GM12878 (cell line): Measurements from ENCODE around the gene TMEM167B. TPM values are rescaled to one million over a fixed set of nuclear protein-coding genes. Genes with fewer than 3 reads are reported as not detected.
A peak's percentile ranks its signal among the peaks of the same experiment; 100 is the strongest.

Experiments
- ATAC-seq: fragments of 200-7000 bp; cut with Tn5 transposase; 3 replicates; pipeline ENCODE4 v1.9.1; 2020; ENCODE audit warnings: mild to moderate bottlenecking, moderate library complexity
- BruUV-seq: library from RNA; stranded (reverse); fragments of 400-500 nt; replicated peaks from 2 replicates; lab custom pipeline; 2021; lab: Mats Ljungman, UMichigan
- CTCF ChIA-PET: fragments of 300-600 bp; sonication (Branson Sonifier 250); formaldehyde crosslinking; extraction: SDS; loops from one replicate; lab custom pipeline; 2021; ENCODE audit warnings: inconsistent platforms; lab: Yijun Ruan, JAX
- POLR2A ChIA-PET: fragments of 350-600 bp; formaldehyde crosslinking; extraction: SDS; loops from one replicate; lab custom pipeline; 2021; ENCODE audit warnings: inconsistent platforms; lab: Charles Lee
- RAD21 ChIA-PET: fragments of 300-600 bp; sonication (Branson Sonifier 250); formaldehyde crosslinking; loops from one replicate; lab custom pipeline; 2023; ENCODE audit warnings: antibody characterized with exemption; ENCODE audit not compliant: unreplicated experiment; lab: Charles Lee
- SMC1A ChIA-PET: fragments of 300-600 bp; sonication (Branson Sonifier 250); formaldehyde crosslinking; loops from one replicate; lab custom pipeline; 2023; ENCODE audit not compliant: unreplicated experiment, uncharacterized antibody; lab: Charles Lee
- DNase-seq: peaks from one replicate; pipeline ENCODE4 v3.0.0-alpha.2; 2011; ENCODE audit warnings: low read depth, low spot score
- FAIRE-seq: peaks from 3 replicates; lab custom pipeline; 2011; peaks lifted over from hg19 to GRCh38; lab: Jason Lieb, UNC
- H2AFZ ChIP-seq: 2 replicates; pipeline ENCODE4 v1.6.0; 2011; ENCODE audit warnings: low read depth, low read length, control low read depth; ENCODE audit not compliant: control insufficient read depth
- H3K27ac ChIP-seq: 2 replicates; pipeline ENCODE4 v1.5.1; 2011; ENCODE audit warnings: control low read depth; ENCODE audit not compliant: control insufficient read depth, insufficient read depth
- H3K27me3 ChIP-seq, 2 experiments: replicated peaks in 1 of 2; 2 replicates each; pipeline versions ENCODE4 v1.6.0 to v1.6.1; 2011; ENCODE audit warnings: low read length in 1 of 2; ENCODE audit not compliant: control insufficient read depth in 2 of 2, insufficient read depth in 2 of 2
- H3K36me3 ChIP-seq, 2 experiments: 2 replicates each; pipeline ENCODE4 v1.5.1; 2011; ENCODE audit warnings: low read length in 1 of 2; ENCODE audit not compliant: control insufficient read depth in 2 of 2, insufficient read depth in 2 of 2
- H3K4me1 ChIP-seq: 2 replicates; pipeline ENCODE4 v1.6.1; 2011; ENCODE audit warnings: mild to moderate bottlenecking, low read length, moderate library complexity, mixed read lengths; ENCODE audit not compliant: control insufficient read depth, insufficient read depth
- H3K4me2 ChIP-seq: 2 replicates; pipeline ENCODE4 v1.6.0; 2011; ENCODE audit warnings: control low read depth; ENCODE audit not compliant: control insufficient read depth, insufficient read depth
- H3K4me3 ChIP-seq: fragments of 200-600 bp; sonication (generic); 2 replicates; pipeline ENCODE4 v1.5.1; 2016
- H3K79me2 ChIP-seq: 2 replicates; pipeline ENCODE4 v1.6.0; 2011; ENCODE audit warnings: low read length; ENCODE audit not compliant: control insufficient read depth, insufficient read depth
- H3K9ac ChIP-seq: 2 replicates; pipeline ENCODE4 v1.8.0; 2011; ENCODE audit warnings: low read length, control low read depth, mixed read lengths; ENCODE audit not compliant: control insufficient read depth, insufficient read depth
- H3K9me3 ChIP-seq: replicated peaks from 3 replicates; pipeline ENCODE4 v1.5.1; 2011; ENCODE audit warnings: mild to moderate bottlenecking, low read length; ENCODE audit not compliant: control insufficient read depth, insufficient read depth
- H4K20me1 ChIP-seq: 2 replicates; pipeline ENCODE4 v1.6.0; 2011; ENCODE audit not compliant: control insufficient read depth, insufficient read depth
- NR2C2 ChIP-seq: IDR thresholded peaks from 2 replicates; pipeline ENCODE4 v1.6.1; 2011; ENCODE audit warnings: borderline replicate concordance, low read depth; ENCODE audit not compliant: control insufficient read depth, insufficient read length
- WRNIP1 ChIP-seq: IDR thresholded peaks from 2 replicates; pipeline ENCODE4 v1.6.1; 2011; ENCODE audit warnings: low read depth, low read length, improper control_type of control experiment, borderline replicate concordance
- WGBS: methylation state at CpG from one replicate; pipeline ENCODE4 v1.1.6; 2016; ENCODE audit warnings: low lambda C conversion rate; ENCODE audit not compliant: insufficient replicate concordance, insufficient coverage; ENCODE audit errors: missing lambda C conversion rate; 5-methylcytosine and 5-hydroxymethylcytosine counted together
- in situ Hi-C: fragments of 300-500 bp; cut with MboI; formaldehyde crosslinking; loops from 9 replicates; pipeline ENCODE4 v1.14.3; 2018; ENCODE audit warnings: mixed read lengths
- intact Hi-C: fragments of 100-400 bp; cut with micrococcal nuclease; formaldehyde crosslinking; loops from one replicate; pipeline ENCODE4 v1.14.2; 2022; ENCODE audit not compliant: unreplicated experiment
- polyA plus RNA-seq, 11 experiments: library from polyadenylated mRNA; depleted of rRNA in 4 of 11; unstranded in 6 of 11; stranded (reverse) in 5 of 11; fragments of >200 nt; fragmentation: Nextera tagmentation in 4 of 11; fragmentation: Illumina TruSeq in 1 of 11; extraction: Ambion mirVana in 4 of 11; extraction: Trizol in 1 of 11; gene quantifications; 1 replicate in 1 of 11; 2 replicates in 10 of 11; pipeline versions ENCODE4 v1.2.1 to v1.2.3, GENCODE V29; 2011 to 2016; ENCODE audit warnings: inconsistent platforms in 2 of 11, missing spikeins in 2 of 11, low read depth in 1 of 11
- total RNA-seq, 4 experiments: library from RNA; depleted of rRNA in 3 of 4; stranded (reverse); fragments of >200 nt in 3 of 4; fragmentation: Illumina TruSeq in 1 of 4; extraction: Trizol in 1 of 4; gene quantifications; 2 replicates each; pipeline versions ENCODE4 v1.2.1 to v1.2.3, GENCODE V29; 2013 to 2021
- TF ChIP-seq, protein P1 (sequence below): fragments of 150-350 bp; IDR thresholded peaks from 2 replicates; pipeline ENCODE4 v1.6.1; 2014; ENCODE audit warnings: mild to moderate bottlenecking, low read depth, low read length
- TF ChIP-seq, protein P2 (sequence below): fragments of 450-650 bp; formaldehyde crosslinking; IDR thresholded peaks from 2 replicates; pipeline ENCODE4 v1.5.0; 2022; ENCODE audit warnings: mild to moderate bottlenecking, missing genetic modification characterization
- TF ChIP-seq, protein P3 (sequence below): fragments of 450-650 bp; IDR thresholded peaks from 2 replicates; pipeline ENCODE4 v1.6.1; 2018; ENCODE audit warnings: mild to moderate bottlenecking, low read depth, moderate library complexity; ENCODE audit not compliant: partially characterized antibody
- TF ChIP-seq, protein P4 (sequence below): IDR thresholded peaks from 2 replicates; pipeline ENCODE4 v1.6.1; 2011; ENCODE audit warnings: low read depth, mild to moderate bottlenecking, low read length, moderate library complexity, borderline replicate concordance; ENCODE audit errors: extremely low read depth
- TF ChIP-seq, protein P5 (sequence below): IDR thresholded peaks from 2 replicates; pipeline ENCODE4 v1.6.1; 2012; ENCODE audit warnings: mild to moderate bottlenecking, low read depth, low read length

The TMEM167B gene
- total and polyA plus RNA-seq, 10 of the 15 experiments (the other 5 are each of a cell fraction or from before 2014, with no cell fraction given), result 15.6 to 26.1 (median 21.1) TPM

DNA sequence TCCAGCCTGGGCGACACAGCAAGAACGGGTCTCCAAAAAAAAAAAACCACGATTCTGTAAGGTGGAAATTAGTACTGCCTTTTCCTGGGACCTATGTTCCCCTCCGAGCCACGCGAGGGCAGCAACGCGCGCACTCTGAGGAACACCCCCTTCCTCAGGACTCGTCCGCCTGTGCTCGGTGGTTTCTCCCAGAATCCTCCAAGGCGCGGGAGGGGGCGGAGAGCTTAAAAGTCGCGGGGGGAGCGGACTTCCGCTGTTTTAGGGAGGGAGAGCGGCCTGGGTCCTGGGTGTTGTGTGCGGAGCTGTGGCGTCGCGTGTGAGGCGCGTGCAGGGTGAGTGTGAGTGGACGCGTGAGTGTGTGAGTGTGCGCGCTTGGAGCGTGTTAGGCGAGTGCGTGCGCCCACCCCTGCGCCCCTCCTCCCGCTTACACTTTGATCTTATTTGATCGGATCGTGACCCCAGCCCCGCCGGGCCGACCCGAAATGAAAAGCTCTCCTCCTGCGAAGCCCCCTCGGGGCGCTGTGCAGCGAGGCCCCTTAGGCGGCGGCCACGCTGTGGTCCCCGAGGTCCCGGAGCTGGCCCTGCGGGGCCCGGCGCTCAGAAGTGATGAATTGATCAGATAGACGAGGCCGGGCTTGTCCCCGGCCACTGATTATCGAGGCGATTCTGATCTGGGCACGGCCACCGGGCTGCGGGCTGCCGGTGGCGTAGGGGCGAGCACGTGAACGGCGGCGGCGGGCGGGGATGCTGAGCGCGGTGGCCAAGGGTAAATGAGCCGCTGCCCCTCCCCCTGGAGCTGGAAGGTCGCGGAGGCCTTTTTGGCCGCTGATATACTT is 9.6 kb downstream of the TMEM167B start:
- ATAC-seq (peak; percentile 94), DNase-seq (peak; percentile 84), FAIRE-seq (peak; percentile 97)
- intact Hi-C loops (loop anchor here (1.0 kb wide), 4 partner anchors 12 to 93 kb away; partner anchors contain the start of gene TAF13), in situ Hi-C loops (no loop called here)
- Histone ChIP-seq H3K4me2 (peak overlapping the region; percentile 60), H4K20me1 (no peaks in the 10 kb centered on the region), H3K9me3 (no peaks in the 10 kb centered on the region), H3K27me3 (no peaks in the 10 kb centered on the region), H2AFZ (peak overlapping the region; percentile 77), H3K27ac (peak overlapping the region; percentile 92), H3K36me3 (no peaks in the 10 kb centered on the region; a peak in 1 of 4 replicates), H3K9ac (peak overlapping the region; percentile 97), H3K79me2 (peaks cover 17% of the 10 kb centered on the region), H3K4me3 (peak overlapping the region; percentile 96), H3K4me1 (0 out of 2 replicates have a peak, but pooled peaks cover 3% of the 10 kb centered on the region)
- SMC1A ChIA-PET, result interaction anchor here (0.6 to 2.8 kb wide), 12 partner anchors 10 to 399 kb away, joined by 3 to 25 read pairs (median 4); partner anchors contain the start of genes CLCC1, TAF13, TMEM167B and WDR47
- BruUV-seq, result TSS peak; percentile 90
- POLR2A ChIA-PET, result interaction anchor here (0.7 to 3.2 kb wide), 15 partner anchors 9 to 544 kb away, joined by 3 to 25 read pairs (median 4); partner anchors contain the start of genes ATXN7L2, CLCC1, PRPF38B and SARS1
- WGBS, result under 1% methylated on average over 68 of the region's 77 CpGs
- RAD21 ChIA-PET, result interaction anchor here (0.9 to 1.8 kb wide), 7 partner anchors 9 to 91 kb away, joined by 3 to 19 read pairs (median 4); partner anchors contain the start of genes TAF13, TMEM167B and WDR47
- CTCF ChIA-PET, result interaction anchor here (0.6 to 4.4 kb wide), 25 partner anchors 11 to 884 kb away, joined by 3 to 57 read pairs (median 4); partner anchors contain the start of genes AHCYL1, CLCC1, ELAPOR1 and SARS1
- TF ChIP-seq, protein P1, sequence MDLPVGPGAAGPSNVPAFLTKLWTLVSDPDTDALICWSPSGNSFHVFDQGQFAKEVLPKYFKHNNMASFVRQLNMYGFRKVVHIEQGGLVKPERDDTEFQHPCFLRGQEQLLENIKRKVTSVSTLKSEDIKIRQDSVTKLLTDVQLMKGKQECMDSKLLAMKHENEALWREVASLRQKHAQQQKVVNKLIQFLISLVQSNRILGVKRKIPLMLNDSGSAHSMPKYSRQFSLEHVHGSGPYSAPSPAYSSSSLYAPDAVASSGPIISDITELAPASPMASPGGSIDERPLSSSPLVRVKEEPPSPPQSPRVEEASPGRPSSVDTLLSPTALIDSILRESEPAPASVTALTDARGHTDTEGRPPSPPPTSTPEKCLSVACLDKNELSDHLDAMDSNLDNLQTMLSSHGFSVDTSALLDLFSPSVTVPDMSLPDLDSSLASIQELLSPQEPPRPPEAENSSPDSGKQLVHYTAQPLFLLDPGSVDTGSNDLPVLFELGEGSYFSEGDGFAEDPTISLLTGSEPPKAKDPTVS, result 0 out of 2 replicates have a peak, but pooled peaks have one; percentile 16
- TF ChIP-seq, protein P2, sequence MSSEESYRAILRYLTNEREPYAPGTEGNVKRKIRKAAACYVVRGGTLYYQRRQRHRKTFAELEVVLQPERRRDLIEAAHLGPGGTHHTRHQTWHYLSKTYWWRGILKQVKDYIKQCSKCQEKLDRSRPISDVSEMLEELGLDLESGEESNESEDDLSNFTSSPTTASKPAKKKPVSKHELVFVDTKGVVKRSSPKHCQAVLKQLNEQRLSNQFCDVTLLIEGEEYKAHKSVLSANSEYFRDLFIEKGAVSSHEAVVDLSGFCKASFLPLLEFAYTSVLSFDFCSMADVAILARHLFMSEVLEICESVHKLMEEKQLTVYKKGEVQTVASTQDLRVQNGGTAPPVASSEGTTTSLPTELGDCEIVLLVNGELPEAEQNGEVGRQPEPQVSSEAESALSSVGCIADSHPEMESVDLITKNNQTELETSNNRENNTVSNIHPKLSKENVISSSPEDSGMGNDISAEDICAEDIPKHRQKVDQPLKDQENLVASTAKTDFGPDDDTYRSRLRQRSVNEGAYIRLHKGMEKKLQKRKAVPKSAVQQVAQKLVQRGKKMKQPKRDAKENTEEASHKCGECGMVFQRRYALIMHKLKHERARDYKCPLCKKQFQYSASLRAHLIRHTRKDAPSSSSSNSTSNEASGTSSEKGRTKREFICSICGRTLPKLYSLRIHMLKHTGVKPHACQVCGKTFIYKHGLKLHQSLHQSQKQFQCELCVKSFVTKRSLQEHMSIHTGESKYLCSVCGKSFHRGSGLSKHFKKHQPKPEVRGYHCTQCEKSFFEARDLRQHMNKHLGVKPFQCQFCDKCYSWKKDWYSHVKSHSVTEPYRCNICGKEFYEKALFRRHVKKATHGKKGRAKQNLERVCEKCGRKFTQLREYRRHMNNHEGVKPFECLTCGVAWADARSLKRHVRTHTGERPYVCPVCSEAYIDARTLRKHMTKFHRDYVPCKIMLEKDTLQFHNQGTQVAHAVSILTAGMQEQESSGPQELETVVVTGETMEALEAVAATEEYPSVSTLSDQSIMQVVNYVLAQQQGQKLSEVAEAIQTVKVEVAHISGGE (CRISPR knock-in tag), result no peak
- TF ChIP-seq, protein P3, sequence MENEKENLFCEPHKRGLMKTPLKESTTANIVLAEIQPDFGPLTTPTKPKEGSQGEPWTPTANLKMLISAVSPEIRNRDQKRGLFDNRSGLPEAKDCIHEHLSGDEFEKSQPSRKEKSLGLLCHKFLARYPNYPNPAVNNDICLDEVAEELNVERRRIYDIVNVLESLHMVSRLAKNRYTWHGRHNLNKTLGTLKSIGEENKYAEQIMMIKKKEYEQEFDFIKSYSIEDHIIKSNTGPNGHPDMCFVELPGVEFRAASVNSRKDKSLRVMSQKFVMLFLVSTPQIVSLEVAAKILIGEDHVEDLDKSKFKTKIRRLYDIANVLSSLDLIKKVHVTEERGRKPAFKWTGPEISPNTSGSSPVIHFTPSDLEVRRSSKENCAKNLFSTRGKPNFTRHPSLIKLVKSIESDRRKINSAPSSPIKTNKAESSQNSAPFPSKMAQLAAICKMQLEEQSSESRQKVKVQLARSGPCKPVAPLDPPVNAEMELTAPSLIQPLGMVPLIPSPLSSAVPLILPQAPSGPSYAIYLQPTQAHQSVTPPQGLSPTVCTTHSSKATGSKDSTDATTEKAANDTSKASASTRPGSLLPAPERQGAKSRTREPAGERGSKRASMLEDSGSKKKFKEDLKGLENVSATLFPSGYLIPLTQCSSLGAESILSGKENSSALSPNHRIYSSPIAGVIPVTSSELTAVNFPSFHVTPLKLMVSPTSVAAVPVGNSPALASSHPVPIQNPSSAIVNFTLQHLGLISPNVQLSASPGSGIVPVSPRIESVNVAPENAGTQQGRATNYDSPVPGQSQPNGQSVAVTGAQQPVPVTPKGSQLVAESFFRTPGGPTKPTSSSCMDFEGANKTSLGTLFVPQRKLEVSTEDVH, result peak; percentile 53
- TF ChIP-seq NR2C2 (no peak), WRNIP1 (no peak)
- TF ChIP-seq, protein P4, sequence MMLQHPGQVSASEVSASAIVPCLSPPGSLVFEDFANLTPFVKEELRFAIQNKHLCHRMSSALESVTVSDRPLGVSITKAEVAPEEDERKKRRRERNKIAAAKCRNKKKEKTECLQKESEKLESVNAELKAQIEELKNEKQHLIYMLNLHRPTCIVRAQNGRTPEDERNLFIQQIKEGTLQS, result no peak
- TF ChIP-seq, protein P5, sequence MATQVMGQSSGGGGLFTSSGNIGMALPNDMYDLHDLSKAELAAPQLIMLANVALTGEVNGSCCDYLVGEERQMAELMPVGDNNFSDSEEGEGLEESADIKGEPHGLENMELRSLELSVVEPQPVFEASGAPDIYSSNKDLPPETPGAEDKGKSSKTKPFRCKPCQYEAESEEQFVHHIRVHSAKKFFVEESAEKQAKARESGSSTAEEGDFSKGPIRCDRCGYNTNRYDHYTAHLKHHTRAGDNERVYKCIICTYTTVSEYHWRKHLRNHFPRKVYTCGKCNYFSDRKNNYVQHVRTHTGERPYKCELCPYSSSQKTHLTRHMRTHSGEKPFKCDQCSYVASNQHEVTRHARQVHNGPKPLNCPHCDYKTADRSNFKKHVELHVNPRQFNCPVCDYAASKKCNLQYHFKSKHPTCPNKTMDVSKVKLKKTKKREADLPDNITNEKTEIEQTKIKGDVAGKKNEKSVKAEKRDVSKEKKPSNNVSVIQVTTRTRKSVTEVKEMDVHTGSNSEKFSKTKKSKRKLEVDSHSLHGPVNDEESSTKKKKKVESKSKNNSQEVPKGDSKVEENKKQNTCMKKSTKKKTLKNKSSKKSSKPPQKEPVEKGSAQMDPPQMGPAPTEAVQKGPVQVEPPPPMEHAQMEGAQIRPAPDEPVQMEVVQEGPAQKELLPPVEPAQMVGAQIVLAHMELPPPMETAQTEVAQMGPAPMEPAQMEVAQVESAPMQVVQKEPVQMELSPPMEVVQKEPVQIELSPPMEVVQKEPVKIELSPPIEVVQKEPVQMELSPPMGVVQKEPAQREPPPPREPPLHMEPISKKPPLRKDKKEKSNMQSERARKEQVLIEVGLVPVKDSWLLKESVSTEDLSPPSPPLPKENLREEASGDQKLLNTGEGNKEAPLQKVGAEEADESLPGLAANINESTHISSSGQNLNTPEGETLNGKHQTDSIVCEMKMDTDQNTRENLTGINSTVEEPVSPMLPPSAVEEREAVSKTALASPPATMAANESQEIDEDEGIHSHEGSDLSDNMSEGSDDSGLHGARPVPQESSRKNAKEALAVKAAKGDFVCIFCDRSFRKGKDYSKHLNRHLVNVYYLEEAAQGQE, result peak; percentile 58; the same call in 1 of the 2 replicates
